HPDE6-E6E7 (cell line): ENCODE data around the gene HADHA.

Experiments used
- DNase-seq: peaks from one replicate; pipeline ENCODE4 v3.0.0; 2011; ENCODE audit warnings: missing footprints; ENCODE audit errors: extremely low spot score

Gene HADHA

DNA sequence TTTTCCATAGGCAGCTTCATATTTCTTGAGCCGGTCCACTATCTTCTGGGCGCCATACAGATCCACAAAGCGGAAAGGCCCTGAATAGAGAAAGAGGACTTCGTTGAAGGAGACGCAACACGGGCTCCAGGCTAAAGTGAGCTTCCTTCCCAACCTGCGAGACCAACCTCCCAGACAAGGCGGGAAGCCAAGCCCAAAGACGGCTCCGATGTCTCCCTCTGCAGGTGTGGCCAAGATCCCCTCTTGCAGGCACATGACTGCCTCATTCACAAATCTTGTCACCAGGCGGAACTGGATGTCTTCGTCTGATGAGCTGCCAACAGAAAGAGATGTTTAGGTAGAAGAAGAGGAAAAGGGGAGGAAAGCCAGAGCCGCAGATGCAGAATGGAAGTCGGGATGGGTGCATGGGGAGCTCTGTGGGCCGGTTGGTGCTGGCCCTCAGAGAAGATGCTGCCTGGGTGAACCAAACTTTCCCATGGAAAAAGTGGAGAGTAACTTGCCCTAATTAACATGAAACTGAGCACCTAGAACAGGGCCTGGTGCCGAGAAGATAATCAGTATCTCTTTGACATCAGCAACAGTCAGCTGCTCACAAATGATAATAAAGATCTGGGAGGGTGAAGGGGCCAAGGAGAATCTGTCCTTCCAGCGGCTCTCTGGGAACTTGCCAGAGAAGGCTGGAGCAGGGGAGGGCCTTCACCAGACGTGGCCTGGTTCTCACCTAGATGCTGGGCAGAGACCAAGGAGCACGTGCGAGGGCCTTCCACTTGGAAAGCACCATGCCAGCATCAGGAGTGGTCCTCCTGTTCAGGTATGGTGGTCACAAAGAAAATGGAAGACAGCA lies 52.9 kb downstream of the HADHA start:
- DNase-seq: no peak

DNA sequence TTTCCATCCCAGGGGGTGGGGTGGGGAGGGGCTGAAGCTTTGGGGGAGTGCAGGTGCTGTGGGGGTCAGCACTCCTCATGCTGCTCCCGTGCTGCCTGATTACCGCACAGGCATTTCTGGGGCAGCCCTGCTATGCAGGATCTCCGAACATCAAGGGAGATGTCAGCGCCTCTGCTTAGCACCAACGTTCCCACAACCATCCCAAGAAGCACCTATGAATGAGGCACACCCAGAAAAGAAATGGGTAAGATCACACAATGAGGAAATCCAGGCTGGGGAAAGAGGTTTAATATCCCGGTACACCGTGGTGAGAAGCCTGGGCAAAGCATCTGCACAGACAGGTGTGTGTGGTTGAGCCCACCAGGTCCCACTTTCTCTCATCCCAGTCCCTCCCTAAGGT lies 54.1 kb downstream of the HADHA start:
- no peak for DNase-seq

- no peak for DNase-seq
Observed at GRCh38 chr2:26189751-26190150, 54.7 kb downstream of the HADHA start.

- DNase-seq: no peak
Observed at GRCh38 chr2:26189123-26189522, 55.3 kb downstream of the HADHA start.

GRCh38 chr2:26187537-26188104 lies 56.8 kb downstream of the HADHA start:
- DNase-seq: no peak

DNA sequence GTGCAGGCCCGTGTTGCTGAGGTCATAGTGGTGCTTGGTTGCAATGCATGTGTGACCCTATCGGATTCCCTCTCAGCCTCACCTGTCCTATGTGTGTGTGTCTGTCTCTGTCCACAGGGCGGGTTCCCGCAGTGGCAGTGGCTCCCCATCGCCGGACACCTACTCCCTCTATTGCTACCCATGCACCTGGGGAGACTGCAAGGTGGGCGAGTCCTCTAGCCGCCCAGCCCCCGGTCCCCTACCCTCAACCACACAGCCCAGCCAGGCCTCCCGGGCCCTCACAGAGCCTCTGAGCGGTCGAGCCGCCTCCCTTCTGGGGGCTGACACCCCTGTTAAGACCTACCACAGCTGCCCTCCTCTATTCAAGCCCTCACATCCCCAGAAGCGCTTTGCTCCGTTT lies 57.3 kb downstream of the HADHA start:
- DNase-seq: no peak

- DNase-seq: no peak
Observed at GRCh38 chr2:26185954-26186770, 58.3 kb downstream of the HADHA start.

DNA sequence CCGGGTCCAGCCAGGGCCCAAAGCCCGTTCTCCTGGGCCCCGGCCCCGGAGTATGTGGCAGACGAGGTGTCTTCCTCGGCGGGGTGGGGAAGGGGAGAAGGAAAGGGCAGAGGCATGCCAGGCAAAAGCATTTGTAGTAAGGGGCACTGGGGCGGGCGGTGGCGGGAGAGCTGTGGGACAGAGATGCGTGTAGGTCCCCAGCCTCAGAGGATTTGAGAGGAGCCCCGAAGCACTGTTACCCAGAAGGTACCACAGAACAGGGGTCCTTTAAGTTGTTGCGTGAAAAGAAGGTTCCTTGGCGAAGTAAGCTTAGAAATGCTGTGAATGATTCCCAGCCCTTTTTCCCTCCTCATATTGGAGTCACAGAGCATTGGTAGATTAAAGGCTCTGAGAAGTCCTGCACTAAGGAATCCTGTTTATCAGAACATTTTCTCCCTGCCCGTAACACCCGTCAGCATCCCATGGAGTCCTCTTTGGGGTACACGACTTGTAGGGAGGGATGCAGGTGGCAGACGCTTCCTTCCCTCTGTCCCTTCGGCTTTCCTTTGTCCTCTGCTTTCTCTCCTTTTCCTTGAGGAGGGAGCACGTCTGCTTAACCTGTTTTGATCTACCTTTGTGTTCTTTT lies 59.0 kb downstream of the HADHA start:
- no peak for DNase-seq

DNA sequence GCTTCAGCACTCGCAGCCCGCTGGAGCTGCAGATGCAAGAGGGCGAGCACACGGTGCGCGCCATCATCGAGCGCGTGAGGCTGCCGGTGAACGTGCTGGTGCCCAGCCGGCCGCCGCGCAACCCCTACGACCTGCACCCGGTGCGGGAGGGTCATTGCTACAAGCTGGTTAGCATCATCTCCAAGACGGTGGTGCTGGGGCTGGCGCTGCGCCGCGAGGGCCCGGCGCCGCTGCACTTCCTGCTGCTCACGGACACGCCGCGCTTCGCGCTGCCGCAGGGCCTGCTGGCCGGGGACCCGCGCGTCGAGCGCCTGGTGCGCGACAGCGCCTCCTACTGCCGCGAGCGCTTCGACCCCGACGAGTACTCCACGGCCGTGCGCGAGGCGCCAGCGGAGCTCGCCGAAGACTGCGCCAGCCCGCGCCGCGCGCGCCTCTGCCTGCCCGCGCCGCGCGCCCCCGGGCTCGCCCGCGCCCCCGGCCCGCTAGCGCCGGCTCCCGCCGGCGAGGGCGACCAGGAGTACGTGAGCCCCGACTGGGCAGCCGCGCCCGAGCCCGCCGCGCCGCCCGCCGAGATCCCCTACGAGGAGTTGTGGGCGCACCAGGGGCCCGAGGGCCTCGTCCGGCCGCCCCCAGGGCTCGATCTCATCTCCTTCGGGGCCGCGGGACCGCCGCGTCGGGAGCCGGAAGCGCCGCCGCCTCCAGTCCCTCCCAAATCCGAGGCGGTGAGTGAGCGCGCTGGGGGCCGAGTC lies 59.7 kb downstream of the HADHA start:
- DNase-seq: peak; percentile 69

GRCh38 chr2:26184121-26184520 lies 60.3 kb downstream of the HADHA start:
- DNase-seq: no peak

DNA sequence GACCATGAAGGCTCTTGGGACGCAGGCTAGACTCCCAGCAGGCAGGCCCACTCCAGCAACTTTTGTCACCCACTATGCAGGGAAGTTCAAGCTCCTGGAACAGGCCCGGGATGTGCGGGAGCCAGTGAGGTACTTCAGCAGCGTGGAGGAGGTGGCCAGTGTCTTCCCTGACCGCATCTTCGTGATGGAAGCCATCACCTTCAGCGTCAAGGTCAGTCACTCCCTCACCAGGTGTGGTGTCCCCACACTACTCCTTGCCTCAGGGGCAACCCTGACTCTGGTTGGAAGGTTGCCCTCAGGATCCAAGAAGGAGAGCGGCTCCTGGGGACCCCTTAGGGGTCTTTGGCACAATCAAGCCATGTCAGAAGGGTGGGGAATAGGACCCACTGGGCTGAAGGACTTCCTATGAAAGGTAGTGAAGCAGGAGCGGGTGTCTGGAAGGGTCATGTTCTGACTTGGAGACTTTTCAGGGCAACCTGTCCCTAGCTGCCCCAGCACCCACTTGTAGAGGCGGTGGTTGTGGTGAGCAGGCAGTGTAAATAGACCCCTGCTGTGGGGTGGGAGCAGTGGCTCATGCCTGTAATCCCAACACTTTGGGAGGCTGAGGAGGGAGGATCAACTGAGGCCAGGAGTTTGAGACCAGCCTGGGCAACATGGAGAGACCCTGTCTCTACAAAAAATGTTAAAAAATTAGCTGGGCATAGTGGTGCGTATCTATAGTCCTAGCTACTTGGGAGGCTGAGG lies 61.4 kb downstream of the HADHA start:
- DNase-seq: no peak

- no peak for DNase-seq
Observed at GRCh38 chr2:26182441-26182840, 62.0 kb downstream of the HADHA start.

- no peak for DNase-seq
Observed at GRCh38 chr2:26179446-26179913, 65.0 kb downstream of the HADHA start.

GRCh38 chr2:26178746-26179436 lies 65.5 kb downstream of the HADHA start:
- DNase-seq: no peak

- no peak for DNase-seq
Observed at GRCh38 chr2:26178246-26178645, 66.2 kb downstream of the HADHA start.

- DNase-seq: no peak
Observed at GRCh38 chr2:26177122-26177521, 67.3 kb downstream of the HADHA start.

GRCh38 chr2:26176279-26176615 lies 68.2 kb downstream of the HADHA start:
- DNase-seq: no peak

DNA sequence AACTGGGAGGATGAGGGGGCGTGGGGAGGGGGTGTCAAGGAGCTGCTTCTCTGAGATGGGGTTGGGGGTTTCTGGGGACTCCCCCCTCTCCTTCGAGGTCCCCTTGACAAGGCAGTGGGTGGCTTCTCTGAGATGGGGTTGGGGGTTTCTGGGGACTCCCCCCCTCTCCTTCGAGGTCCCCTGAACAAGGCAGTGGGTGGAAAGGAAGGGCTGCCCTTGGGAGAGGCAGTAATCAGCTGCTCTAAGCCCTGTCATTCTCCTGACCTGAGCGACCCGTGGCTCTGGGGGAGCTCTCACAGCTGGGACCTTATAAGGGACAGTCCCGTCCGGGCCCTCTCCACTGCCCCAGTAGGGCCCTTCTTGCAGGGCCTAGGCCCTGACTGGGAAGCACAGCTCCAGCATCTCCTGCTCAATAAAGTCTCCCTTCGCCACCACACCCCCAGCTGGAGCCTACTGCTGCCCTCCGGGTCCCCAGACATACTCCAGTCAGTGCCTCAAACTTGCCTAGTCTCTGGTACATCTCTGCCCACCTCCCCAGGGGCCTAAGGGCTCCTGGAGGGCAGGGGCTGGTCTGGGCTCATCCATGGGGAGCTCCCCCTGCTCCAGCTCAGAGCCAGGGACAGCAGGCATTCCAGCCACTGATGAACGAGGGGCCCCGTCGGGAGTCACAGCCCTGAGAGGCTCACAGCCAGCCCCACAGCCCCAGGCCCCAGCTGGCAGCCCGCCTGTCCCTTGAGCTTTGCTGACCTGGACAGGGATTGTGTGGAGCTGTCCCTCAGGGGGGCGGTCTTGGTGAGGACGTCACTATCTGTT lies 68.8 kb downstream of the HADHA start:
- no peak for DNase-seq
